Suprapubic skin (tissue), 3 donors: Measurements from ENCODE around the gene EML1.

ENCODE experiments used
- CTCF ChIP-seq, 2 donors: fragments of 200-600 bp in 1 of 2; fragments of 450-650 bp in 1 of 2; sonication (generic) in 1 of 2; IDR thresholded peaks; one replicate each; pipeline ENCODE4 v1.5.1; 2016 to 2019; ENCODE audit warnings: antibody characterized with exemption in 2 of 2, mild to moderate bottlenecking in 1 of 2, moderate library complexity in 1 of 2
- POLR2A ChIP-seq, 2 donors: fragments of 450-650 bp; IDR thresholded peaks; one replicate each; pipeline ENCODE4 v1.6.1; 2017; ENCODE audit warnings: antibody characterized with exemption in 2 of 2, mild to moderate bottlenecking in 2 of 2, moderate library complexity in 2 of 2

GRCh38 chr14:99875421-99875820 lies 82.2 kb downstream of the EML1 start:
- TF ChIP-seq CTCF (IDR thresholded peaks at IDR 0.05) (no peak), POLR2A (IDR thresholded peaks at IDR 0.05) (no peak)
